ENCODE data around the gene ABCC11. TPM values are rescaled to one million over a fixed set of nuclear protein-coding genes. Genes with fewer than 3 reads are reported as not detected.

The ABCC11 gene
- total and polyA plus RNA-seq, 2 of the 13 experiments (the other 11 are each of a cell fraction or from before 2014, with no cell fraction given), result 1.0 to 1.4 TPM

DNA sequence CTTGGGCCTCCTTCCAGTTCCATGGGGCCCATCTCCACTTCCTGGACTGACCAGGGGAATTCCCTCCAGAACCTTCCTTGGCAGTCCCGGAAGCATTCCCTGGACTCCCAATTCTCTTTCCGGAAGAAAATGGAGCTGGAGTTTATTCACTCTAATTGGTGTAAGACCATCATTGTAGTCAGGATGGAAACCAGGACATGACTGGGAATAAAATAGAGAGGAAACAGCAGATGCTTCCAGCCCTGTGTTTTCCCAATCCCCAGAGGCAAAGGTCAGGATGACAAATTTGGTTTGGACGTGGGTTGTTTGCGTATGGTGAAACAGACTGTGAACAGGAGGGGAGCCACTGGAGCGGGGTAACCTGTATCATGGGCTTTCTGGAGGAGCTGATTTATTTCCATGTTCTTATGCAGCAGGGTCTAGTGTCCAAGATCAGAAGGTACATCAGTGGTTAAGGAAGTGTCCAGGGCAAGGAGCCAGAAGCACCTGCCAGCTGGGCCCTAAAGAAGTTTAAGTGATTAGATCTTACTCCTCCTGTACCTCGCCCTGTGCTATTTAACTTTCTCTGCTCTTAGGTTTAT, 11.7 kb downstream of the ABCC11 start (continued):
- TF ChIP-seq, protein P1, sequence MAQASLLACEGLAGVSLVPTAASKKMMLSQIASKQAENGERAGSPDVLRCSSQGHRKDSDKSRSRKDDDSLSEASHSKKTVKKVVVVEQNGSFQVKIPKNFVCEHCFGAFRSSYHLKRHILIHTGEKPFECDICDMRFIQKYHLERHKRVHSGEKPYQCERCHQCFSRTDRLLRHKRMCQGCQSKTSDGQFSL (CRISPR knock-in tag; IDR thresholded peaks at IDR 0.05), result no peak
- TF ChIP-seq, protein P2, sequence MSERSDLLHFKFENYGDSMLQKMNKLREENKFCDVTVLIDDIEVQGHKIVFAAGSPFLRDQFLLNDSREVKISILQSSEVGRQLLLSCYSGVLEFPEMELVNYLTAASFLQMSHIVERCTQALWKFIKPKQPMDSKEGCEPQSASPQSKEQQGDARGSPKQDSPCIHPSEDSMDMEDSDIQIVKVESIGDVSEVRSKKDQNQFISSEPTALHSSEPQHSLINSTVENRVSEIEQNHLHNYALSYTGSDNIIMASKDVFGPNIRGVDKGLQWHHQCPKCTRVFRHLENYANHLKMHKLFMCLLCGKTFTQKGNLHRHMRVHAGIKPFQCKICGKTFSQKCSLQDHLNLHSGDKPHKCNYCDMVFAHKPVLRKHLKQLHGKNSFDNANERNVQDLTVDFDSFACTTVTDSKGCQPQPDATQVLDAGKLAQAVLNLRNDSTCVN (CRISPR knock-in tag; IDR thresholded peaks at IDR 0.05; ENCODE audit: borderline replicate concordance), result peak; percentile 66; the same call in 1 of the 2 replicates
- TF ChIP-seq ARID4A (CRISPR knock-in tag; IDR thresholded peaks at IDR 0.05; ENCODE audit: borderline replicate concordance), result peak; percentile 27; the same call in 1 of the 2 replicates
- peak; percentile 85 for TF ChIP-seq ZNF644 (CRISPR knock-in tag; IDR thresholded peaks at IDR 0.05; ENCODE audit: low read depth)
- no peak for TF ChIP-seq RORA (CRISPR knock-in tag; IDR thresholded peaks at IDR 0.05)
- TF ChIP-seq PAXIP1 (CRISPR knock-in tag; conservative IDR thresholded peaks at IDR 0.05), result peak; percentile 72
- TF ChIP-seq, protein P3, sequence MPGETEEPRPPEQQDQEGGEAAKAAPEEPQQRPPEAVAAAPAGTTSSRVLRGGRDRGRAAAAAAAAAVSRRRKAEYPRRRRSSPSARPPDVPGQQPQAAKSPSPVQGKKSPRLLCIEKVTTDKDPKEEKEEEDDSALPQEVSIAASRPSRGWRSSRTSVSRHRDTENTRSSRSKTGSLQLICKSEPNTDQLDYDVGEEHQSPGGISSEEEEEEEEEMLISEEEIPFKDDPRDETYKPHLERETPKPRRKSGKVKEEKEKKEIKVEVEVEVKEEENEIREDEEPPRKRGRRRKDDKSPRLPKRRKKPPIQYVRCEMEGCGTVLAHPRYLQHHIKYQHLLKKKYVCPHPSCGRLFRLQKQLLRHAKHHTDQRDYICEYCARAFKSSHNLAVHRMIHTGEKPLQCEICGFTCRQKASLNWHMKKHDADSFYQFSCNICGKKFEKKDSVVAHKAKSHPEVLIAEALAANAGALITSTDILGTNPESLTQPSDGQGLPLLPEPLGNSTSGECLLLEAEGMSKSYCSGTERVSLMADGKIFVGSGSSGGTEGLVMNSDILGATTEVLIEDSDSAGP (CRISPR knock-in tag; IDR thresholded peaks at IDR 0.05; ENCODE audit: borderline replicate concordance), result no peak
- TF ChIP-seq, protein P4, sequence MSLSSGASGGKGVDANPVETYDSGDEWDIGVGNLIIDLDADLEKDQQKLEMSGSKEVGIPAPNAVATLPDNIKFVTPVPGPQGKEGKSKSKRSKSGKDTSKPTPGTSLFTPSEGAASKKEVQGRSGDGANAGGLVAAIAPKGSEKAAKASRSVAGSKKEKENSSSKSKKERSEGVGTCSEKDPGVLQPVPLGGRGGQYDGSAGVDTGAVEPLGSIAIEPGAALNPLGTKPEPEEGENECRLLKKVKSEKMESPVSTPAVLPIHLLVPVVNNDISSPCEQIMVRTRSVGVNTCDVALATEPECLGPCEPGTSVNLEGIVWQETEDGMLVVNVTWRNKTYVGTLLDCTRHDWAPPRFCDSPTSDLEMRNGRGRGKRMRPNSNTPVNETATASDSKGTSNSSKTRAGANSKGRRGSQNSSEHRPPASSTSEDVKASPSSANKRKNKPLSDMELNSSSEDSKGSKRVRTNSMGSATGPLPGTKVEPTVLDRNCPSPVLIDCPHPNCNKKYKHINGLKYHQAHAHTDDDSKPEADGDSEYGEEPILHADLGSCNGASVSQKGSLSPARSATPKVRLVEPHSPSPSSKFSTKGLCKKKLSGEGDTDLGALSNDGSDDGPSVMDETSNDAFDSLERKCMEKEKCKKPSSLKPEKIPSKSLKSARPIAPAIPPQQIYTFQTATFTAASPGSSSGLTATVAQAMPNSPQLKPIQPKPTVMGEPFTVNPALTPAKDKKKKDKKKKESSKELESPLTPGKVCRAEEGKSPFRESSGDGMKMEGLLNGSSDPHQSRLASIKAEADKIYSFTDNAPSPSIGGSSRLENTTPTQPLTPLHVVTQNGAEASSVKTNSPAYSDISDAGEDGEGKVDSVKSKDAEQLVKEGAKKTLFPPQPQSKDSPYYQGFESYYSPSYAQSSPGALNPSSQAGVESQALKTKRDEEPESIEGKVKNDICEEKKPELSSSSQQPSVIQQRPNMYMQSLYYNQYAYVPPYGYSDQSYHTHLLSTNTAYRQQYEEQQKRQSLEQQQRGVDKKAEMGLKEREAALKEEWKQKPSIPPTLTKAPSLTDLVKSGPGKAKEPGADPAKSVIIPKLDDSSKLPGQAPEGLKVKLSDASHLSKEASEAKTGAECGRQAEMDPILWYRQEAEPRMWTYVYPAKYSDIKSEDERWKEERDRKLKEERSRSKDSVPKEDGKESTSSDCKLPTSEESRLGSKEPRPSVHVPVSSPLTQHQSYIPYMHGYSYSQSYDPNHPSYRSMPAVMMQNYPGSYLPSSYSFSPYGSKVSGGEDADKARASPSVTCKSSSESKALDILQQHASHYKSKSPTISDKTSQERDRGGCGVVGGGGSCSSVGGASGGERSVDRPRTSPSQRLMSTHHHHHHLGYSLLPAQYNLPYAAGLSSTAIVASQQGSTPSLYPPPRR (CRISPR knock-in tag; IDR thresholded peaks at IDR 0.05; ENCODE audit: borderline replicate concordance), result 0 out of 2 replicates have a peak, but pooled peaks have one; percentile 27
- TF ChIP-seq ZNF12 (CRISPR knock-in tag; IDR thresholded peaks at IDR 0.05), result no peak
- no peak for TF ChIP-seq PHB2 (IDR thresholded peaks at IDR 0.05; ENCODE audit: partially characterized antibody)

All from HepG2 (cell line).